IPS-15b (cell line): ENCODE data around the gene ETNK2.

Experiments used
- H3K27me3 ChIP-seq: one replicate; pipeline ENCODE4 v1.6.1; 2013; ENCODE audit warnings: low read length; ENCODE audit not compliant: control insufficient read depth, insufficient read depth
- H3K36me3 ChIP-seq: one replicate; pipeline ENCODE4 v1.6.1; 2013; ENCODE audit warnings: low read length; ENCODE audit not compliant: control insufficient read depth, insufficient read depth
- H3K4me1 ChIP-seq: one replicate; pipeline ENCODE4 v1.6.1; 2013; ENCODE audit warnings: mild to moderate bottlenecking, low read length; ENCODE audit not compliant: control insufficient read depth, insufficient read depth
- H3K4me3 ChIP-seq: one replicate; pipeline ENCODE4 v1.5.1; 2013; ENCODE audit warnings: low read depth, low read length
- H3K9ac ChIP-seq: one replicate; pipeline ENCODE4 v1.6.1; 2013; ENCODE audit warnings: low read depth, mild to moderate bottlenecking, low read length
- H3K9me3 ChIP-seq: one replicate; pipeline ENCODE4 v1.6.1; 2013; ENCODE audit warnings: mild to moderate bottlenecking, low read length; ENCODE audit not compliant: control insufficient read depth, insufficient read depth

ETNK2 gene

GRCh38 chr1:204171751-204172178, 19.9 kb upstream of the ETNK2 start:
- no peak overlapping the region for H3K9ac ChIP-seq
- H3K36me3 ChIP-seq, result no peaks in the 10 kb centered on the region
- H3K27me3 ChIP-seq, result no peaks in the 10 kb centered on the region
- peaks cover 21% of the 10 kb centered on the region for H3K9me3 ChIP-seq
- no peaks in the 10 kb centered on the region for H3K4me1 ChIP-seq
- H3K4me3 ChIP-seq, result no peak overlapping the region

GRCh38 chr1:204170494-204171155, 18.8 kb upstream of the ETNK2 start:
- H3K9ac ChIP-seq, result no peak overlapping the region

DNA sequence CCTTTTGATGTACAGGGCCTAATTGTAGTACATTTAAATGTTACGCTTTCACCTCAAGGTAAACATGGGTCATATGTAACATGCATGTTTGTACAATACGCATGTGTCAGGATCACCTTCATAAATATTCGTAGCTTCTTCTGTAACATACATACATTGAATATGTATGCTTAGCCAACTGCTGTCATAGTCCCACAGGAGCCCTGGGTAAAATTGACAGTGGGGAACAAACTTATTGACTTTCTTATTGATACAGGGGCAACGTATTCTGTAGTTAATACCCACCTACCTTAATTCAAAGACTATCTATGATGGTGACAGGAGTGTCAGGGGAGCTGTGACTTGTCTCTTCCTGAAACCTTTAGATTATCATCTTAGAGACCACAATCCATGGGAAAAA, 18.0 kb upstream of the ETNK2 start:
- Histone ChIP-seq H3K4me1 (no peaks in the 10 kb centered on the region), H3K9ac (no peak overlapping the region), H3K9me3 (peaks cover 21% of the 10 kb centered on the region), H3K36me3 (no peaks in the 10 kb centered on the region), H3K27me3 (no peaks in the 10 kb centered on the region), H3K4me3 (no peak overlapping the region)

More at GRCh38 chr1:204170494-204171155, 18.8 kb upstream of the ETNK2 start:
- H3K4me3 ChIP-seq, result no peak overlapping the region
- H3K36me3 ChIP-seq, result no peaks in the 10 kb centered on the region
- H3K27me3 ChIP-seq, result no peaks in the 10 kb centered on the region
- no peaks in the 10 kb centered on the region for H3K4me1 ChIP-seq
- H3K9me3 ChIP-seq, result peaks cover 21% of the 10 kb centered on the region

DNA sequence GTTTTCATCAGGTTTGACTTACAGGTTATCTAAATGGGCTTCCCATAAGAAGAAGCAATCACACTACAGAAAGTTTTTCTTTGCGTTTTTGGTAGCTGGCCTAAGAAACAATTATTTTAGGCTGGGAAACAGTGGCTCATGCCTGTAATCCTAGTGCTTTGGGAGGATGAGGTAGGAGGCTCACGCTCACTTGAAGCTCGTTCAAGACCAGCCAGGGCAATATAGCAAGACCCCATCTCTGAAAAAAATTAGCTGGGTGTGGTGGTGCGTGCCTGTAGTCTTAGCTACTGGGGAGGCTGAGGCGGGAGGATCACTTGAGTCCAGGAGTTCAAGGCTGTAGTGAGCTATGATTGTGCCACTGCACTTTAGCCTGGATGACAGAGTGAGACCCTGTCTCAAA, 15.9 kb upstream of the ETNK2 start:
- peaks cover 21% of the 10 kb centered on the region for H3K9me3 ChIP-seq
- no peak overlapping the region for H3K4me3 ChIP-seq
- H3K9ac ChIP-seq, result no peak overlapping the region
- no peaks in the 10 kb centered on the region for H3K27me3 ChIP-seq
- H3K36me3 ChIP-seq, result no peaks in the 10 kb centered on the region
- no peaks in the 10 kb centered on the region for H3K4me1 ChIP-seq

- Histone ChIP-seq H3K4me3 (no peak within 1 kb of the TSS), H3K9me3 (peaks cover 21% of the 10 kb centered on the region), H3K9ac (no peak within 1 kb of the TSS), H3K36me3 (no peaks in the 10 kb centered on the region), H3K27me3 (no peaks in the 10 kb centered on the region), H3K4me1 (no peaks in the 10 kb centered on the region)
These were observed 14.4 kb upstream of the ETNK2 start, which contains the start of gene REN for GRCh38 chr1:204166219-204166618. Gene REN, minus strand, starts transcription at chr1:204166337. Its CDS starts 44 bp downstream, at chr1:204166293.

DNA sequence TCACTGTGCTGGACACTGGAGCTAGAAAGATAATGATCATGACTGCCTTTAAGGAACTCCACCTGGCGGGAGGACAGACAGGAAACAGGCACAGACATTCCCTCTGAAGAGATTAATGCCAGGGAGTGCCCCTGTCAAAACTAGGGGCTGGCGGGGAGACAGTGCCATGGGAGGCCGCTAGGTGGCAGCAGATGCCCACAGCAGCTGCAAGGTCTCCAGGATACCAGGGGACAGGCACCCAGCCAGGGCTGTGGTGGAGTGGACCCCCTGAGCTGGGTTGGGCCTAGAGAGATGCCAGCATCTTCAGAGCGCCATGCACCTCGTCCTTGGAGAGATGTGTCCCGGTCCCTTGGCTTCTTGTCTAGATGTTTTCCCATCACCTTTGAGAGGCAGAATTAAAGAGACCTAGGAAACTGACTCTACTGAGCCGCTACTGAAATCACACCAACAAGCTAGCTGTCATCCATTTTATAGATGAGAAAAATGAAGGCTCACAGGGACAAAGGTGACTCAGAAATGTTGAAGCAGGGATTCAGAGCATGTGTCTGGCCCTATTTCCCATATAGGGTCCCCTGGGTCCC, 10.7 kb upstream of the ETNK2 start:
- no peaks in the 10 kb centered on the region for H3K9me3 ChIP-seq
- H3K4me3 ChIP-seq, result no peak overlapping the region

GRCh38 chr1:204161609-204162493, 10.0 kb upstream of the ETNK2 start:
- Histone ChIP-seq H3K9me3 (no peaks in the 10 kb centered on the region), H3K4me1 (no peaks in the 10 kb centered on the region), H3K4me3 (no peak overlapping the region), H3K9ac (no peak overlapping the region), H3K36me3 (no peaks in the 10 kb centered on the region), H3K27me3 (no peaks in the 10 kb centered on the region)

More for the DNA sequence above, 10.7 kb upstream of the ETNK2 start:
- no peaks in the 10 kb centered on the region for H3K27me3 ChIP-seq
- no peaks in the 10 kb centered on the region for H3K36me3 ChIP-seq
- no peak overlapping the region for H3K9ac ChIP-seq
- no peaks in the 10 kb centered on the region for H3K4me1 ChIP-seq

DNA sequence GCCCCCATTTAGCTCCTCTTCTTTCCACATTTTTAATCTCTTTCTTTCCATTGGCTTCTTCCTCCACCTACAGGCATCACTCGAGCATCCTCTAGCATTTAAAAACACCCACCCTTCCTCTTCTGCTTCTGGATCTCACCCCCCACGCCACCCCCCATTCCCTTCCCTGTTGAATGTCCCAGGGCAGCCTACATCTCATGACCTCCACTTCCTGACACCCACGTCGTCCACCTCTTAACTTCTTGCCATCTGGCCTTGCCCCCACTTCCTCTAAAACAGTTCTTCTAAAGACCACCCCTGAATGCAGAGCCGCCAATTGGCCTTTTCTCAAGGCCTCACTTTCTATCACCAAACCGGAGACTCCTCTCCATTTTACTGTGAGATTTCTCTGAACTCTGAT, 6.1 kb upstream of the ETNK2 start:
- Histone ChIP-seq H3K36me3 (no peaks in the 10 kb centered on the region), H3K4me3 (no peak overlapping the region), H3K9ac (no peak overlapping the region), H3K9me3 (no peaks in the 10 kb centered on the region), H3K4me1 (no peaks in the 10 kb centered on the region), H3K27me3 (peaks cover 11% of the 10 kb centered on the region)

GRCh38 chr1:204155881-204156280, 4.0 kb upstream of the ETNK2 start:
- no peaks in the 10 kb centered on the region for H3K9me3 ChIP-seq
- H3K4me3 ChIP-seq, result no peak overlapping the region
- no peaks in the 10 kb centered on the region for H3K36me3 ChIP-seq
- H3K27me3 ChIP-seq, result peaks cover 16% of the 10 kb centered on the region
- no peak overlapping the region for H3K9ac ChIP-seq
- peaks cover 1% of the 10 kb centered on the region for H3K4me1 ChIP-seq

GRCh38 chr1:204154568-204155255, 2.9 kb upstream of the ETNK2 start:
- Histone ChIP-seq H3K27me3 (peaks cover 22% of the 10 kb centered on the region), H3K36me3 (no peaks in the 10 kb centered on the region), H3K9me3 (no peaks in the 10 kb centered on the region), H3K4me3 (no peak overlapping the region), H3K9ac (no peak overlapping the region), H3K4me1 (peaks cover 6% of the 10 kb centered on the region)

DNA sequence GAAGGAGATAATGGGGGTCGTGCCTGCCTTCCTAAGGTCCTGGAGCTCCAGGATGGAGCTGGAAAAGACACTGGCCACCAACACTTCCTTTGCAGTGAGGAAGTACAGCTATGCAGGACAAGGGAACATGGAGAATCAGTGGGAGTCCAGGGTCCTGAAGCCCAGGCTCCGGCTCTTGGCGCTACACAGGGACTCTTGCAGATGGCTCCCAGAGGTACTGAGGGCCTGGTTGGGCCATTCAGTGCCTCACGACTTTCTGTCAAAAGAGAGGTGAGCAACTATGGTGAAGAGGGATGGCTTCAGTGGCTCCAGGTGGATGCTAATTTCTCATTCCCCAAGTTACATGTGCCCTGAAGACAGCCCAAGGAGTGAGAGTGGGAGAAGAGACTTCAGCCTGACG, 1.8 kb upstream of the ETNK2 start:
- H3K4me3 ChIP-seq, result no peak overlapping the region
- peaks cover 6% of the 10 kb centered on the region for H3K4me1 ChIP-seq
- no peaks in the 10 kb centered on the region for H3K36me3 ChIP-seq
- no peak overlapping the region for H3K9ac ChIP-seq
- H3K9me3 ChIP-seq, result no peaks in the 10 kb centered on the region
- H3K27me3 ChIP-seq, result peaks cover 25% of the 10 kb centered on the region
